GM23338 (cell line): ENCODE data around the gene SOX11.

Experiments
- CREB1 ChIP-seq: fragments of 250-450 bp; sonication (Bioruptor Pico); IDR thresholded peaks from 2 replicates; pipeline ENCODE4 v1.5.0; 2020; ENCODE audit warnings: low read depth, mild to moderate bottlenecking, moderate library complexity
- EZH2 ChIP-seq: fragments of 200-600 bp; sonication (generic); IDR thresholded peaks from one replicate; pipeline ENCODE4 v1.8.0; 2017; ENCODE audit warnings: antibody characterized with exemption, mild to moderate bottlenecking, low read depth; ENCODE audit not compliant: unreplicated experiment
- EZH2phosphoT487 ChIP-seq: fragments of 200-600 bp; sonication (generic); IDR thresholded peaks from one replicate; pipeline ENCODE4 v1.8.1; 2018; ENCODE audit warnings: antibody characterized with exemption; ENCODE audit not compliant: unreplicated experiment
- TF ChIP-seq, protein P1 (sequence below), 2 experiments: fragments of 200-600 bp in 1 of 2; sonication (generic) in 1 of 2; conservative IDR thresholded peaks; 2 replicates each; pipeline versions ENCODE4 v1.5.1 to v1.6.1; 2016 to 2017; ENCODE audit warnings: antibody characterized with exemption in 2 of 2, low read depth in 2 of 2, mild to moderate bottlenecking in 2 of 2, moderate library complexity in 1 of 2

DNA sequence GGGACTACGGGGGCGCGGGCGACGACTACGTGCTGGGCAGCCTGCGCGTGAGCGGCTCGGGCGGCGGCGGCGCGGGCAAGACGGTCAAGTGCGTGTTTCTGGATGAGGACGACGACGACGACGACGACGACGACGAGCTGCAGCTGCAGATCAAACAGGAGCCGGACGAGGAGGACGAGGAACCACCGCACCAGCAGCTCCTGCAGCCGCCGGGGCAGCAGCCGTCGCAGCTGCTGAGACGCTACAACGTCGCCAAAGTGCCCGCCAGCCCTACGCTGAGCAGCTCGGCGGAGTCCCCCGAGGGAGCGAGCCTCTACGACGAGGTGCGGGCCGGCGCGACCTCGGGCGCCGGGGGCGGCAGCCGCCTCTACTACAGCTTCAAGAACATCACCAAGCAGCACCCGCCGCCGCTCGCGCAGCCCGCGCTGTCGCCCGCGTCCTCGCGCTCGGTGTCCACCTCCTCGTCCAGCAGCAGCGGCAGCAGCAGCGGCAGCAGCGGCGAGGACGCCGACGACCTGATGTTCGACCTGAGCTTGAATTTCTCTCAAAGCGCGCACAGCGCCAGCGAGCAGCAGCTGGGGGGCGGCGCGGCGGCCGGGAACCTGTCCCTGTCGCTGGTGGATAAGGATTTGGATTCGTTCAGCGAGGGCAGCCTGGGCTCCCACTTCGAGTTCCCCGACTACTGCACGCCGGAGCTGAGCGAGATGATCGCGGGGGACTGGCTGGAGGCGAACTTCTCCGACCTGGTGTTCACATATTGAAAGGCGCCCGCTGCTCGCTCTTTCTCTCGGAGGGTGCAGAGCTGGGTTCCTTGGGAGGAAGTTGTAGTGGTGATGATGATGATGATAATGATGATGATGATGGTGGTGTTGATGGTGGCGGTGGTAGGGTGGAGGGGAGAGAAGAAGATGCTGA lies 1.4 kb downstream of the SOX11 start:
- TF ChIP-seq, protein P1, sequence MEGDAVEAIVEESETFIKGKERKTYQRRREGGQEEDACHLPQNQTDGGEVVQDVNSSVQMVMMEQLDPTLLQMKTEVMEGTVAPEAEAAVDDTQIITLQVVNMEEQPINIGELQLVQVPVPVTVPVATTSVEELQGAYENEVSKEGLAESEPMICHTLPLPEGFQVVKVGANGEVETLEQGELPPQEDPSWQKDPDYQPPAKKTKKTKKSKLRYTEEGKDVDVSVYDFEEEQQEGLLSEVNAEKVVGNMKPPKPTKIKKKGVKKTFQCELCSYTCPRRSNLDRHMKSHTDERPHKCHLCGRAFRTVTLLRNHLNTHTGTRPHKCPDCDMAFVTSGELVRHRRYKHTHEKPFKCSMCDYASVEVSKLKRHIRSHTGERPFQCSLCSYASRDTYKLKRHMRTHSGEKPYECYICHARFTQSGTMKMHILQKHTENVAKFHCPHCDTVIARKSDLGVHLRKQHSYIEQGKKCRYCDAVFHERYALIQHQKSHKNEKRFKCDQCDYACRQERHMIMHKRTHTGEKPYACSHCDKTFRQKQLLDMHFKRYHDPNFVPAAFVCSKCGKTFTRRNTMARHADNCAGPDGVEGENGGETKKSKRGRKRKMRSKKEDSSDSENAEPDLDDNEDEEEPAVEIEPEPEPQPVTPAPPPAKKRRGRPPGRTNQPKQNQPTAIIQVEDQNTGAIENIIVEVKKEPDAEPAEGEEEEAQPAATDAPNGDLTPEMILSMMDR (conservative IDR thresholded peaks at IDR 0.05; ENCODE audit: low read depth in 2 of 2) = no peak
- no peak for TF ChIP-seq EZH2phosphoT487
- no peak for TF ChIP-seq EZH2
- TF ChIP-seq CREB1 = no peak; the same call in 1 of the 2 replicates
